GM18870 (cell line): ENCODE data around the gene DRAXIN.
"Not testable (repeated sequence)": the region's sequence is repeated elsewhere in the genome, so short reads cannot be mapped to it uniquely, and the experiment has no call there.

Experiments used
- ATAC-seq: cut with Tn5 transposase; IDR thresholded peaks from one replicate; pipeline ENCODE4 v1.9.1; 2021; ENCODE audit warnings: moderate library complexity; ENCODE audit not compliant: unreplicated experiment

The DRAXIN gene, protein sequence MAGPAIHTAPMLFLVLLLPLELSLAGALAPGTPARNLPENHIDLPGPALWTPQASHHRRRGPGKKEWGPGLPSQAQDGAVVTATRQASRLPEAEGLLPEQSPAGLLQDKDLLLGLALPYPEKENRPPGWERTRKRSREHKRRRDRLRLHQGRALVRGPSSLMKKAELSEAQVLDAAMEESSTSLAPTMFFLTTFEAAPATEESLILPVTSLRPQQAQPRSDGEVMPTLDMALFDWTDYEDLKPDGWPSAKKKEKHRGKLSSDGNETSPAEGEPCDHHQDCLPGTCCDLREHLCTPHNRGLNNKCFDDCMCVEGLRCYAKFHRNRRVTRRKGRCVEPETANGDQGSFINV

GRCh38 chr1:11691302-11691914 lies at the start of gene DRAXIN:
DRAXIN (plus strand) TSS chr1:11691710; CDS start chr1:11706259, 14,549 bp downstream.
- ATAC-seq: no peak

GRCh38 chr1:11641776-11642305 lies 49.7 kb upstream of the DRAXIN start:
- no peak for ATAC-seq

- ATAC-seq: not testable (repeated sequence)
These were observed 49.0 kb upstream of the DRAXIN start for GRCh38 chr1:11642418-11643017.

GRCh38 chr1:11643782-11644181 lies 47.7 kb upstream of the DRAXIN start:
- ATAC-seq: no peak

DNA sequence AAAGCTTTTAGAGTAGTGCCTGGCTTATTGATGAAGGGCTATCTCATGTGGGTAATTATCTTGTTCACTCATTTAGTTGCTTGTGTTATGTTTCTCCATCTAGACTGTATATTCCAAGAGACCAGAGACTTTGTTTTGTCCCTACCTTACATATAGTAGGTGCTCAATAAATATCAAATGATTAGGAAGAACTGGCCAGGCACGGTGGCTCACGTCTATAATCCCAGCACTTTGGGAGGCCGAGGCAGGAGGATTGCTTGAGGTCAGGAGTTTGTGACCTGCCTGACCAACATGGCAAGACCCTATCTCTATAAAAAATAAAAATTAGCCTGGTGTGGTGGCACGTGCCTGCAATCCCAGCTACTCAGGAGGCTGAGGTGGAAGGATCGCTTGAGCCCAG lies 46.2 kb upstream of the DRAXIN start:
- no peak for ATAC-seq

DNA sequence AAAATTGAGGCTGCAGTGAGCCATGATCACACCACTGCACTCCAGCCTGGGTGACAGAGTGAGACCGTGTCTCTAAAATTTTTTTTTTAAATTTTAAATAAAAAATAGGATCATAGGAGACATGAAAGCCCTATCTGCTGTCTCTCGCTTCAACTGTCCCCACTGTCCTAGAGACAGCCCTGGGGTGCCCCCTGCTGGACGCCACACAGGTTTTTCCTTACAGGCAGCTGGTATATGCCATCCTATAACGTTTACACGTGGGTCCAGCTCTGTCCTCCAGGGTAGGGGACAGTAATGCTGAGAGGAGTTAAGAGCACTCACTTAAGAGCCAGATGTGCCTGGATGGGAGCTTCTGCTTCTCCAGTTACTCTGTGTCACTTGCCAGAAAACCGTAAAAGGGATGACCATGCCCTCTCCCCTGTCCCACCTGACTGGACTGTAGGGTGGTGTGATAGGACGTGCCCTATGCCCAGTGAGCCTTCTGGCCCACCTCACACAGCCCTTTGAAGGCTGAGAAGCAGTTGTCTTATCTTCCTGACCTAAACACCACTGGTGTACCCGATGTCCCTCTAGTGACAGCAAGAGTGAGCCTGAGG lies 45.7 kb upstream of the DRAXIN start:
- ATAC-seq: no peak

GRCh38 chr1:11646317-11646716 lies 45.2 kb upstream of the DRAXIN start:
- ATAC-seq: no peak

DNA sequence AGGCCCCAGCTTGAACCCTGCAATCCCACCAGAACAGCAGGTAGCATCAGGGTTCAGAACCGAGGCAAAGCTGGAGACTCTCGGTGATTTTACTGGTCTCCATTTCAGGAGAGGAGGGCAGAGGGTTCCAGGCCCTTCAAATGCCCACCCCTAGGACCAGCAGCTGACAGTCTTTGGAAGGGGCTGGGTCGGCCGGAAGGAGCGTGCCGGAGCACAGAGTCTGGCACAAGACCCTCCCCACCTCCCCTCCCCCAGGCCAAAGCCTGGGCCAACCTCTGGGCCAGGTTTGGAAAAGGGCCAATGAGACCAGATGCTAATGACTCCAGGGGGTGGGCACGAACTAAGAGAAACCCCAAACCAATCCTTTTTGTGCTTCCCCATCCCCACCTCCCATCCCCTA lies 44.2 kb upstream of the DRAXIN start:
- ATAC-seq: no peak

DNA sequence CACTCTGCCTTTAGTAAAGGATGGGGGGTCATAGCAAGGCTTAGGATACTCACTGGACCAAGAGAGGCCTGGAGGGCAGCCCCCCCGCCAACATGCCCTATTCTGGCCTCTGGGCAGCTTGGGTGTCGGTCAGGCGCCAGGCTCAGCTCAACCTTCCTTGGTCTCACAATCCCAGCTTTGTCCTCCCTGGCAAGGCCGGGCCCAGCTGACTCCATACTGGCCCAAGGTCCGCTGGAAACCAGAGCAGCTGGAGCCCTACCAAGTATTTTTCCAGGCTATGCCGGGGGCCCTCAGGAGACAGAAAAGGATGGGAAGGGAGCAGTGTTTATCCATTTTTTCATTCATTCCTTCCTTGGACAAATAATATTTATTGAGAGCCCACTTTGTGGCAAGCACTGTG lies 43.5 kb upstream of the DRAXIN start:
- no peak for ATAC-seq

DNA sequence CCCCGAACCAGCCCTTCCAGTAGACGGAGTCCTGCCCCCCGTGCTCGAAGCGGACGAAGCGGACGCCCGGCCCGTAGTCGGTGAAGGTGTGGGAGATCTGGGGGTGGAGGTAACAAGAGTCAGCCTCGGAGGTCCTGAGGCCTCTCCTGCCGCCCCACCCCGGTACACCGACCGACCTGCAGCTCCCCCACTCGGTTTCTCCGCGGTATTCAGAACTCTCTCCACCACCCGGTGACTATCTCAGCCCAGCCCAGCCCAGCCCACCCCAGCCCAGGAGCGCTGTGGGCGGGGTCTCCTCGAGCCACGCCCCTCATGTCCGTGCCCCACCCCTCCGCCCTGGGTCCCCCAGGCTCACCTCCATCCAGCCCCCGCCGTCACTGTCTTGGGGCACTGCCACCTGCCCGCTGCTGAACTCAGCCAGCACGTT lies 42.8 kb upstream of the DRAXIN start:
- no peak for ATAC-seq

DNA sequence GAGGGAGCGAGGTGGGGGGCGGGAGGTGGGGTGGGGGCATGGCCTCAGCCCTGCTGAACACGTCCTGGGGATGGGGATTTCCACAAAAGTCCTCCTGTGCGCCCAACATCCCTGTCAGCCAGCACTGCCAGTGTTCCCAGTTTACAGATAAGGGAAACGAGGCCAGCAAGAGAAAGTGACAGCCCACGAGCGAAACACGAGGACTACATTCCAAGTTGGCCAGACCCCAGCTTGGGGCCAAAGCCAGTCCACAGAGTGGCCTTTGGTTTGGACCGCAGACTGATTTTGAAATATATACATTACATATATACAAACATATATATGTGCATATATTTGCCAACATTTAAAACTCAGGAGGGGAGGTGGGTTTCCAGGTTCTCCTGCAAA lies 42.3 kb upstream of the DRAXIN start:
- no peak for ATAC-seq

GRCh38 chr1:11649624-11650330 lies 41.7 kb upstream of the DRAXIN start:
- ATAC-seq: no peak

- no peak for ATAC-seq
These were observed 41.0 kb upstream of the DRAXIN start for GRCh38 chr1:11650331-11650991.

DNA sequence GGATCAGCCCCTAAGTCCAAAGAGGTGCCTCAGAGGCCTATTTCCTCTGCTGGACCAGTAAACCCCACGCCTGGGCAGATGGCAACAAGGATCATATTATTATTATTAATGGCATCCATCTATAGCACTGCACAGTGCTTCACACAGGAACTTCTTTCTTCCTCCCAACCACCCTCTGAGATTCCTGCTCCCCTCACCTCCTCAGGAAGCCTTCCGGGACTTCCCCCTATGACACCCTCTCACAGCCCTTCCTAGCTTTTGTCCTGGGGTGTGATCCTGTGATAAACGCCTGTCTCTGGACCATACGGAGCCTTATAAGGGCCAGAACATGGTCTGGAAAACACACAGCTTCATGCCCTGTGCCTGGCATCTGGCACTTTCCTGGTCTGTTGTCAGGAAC lies 40.5 kb upstream of the DRAXIN start:
- ATAC-seq: no peak

DNA sequence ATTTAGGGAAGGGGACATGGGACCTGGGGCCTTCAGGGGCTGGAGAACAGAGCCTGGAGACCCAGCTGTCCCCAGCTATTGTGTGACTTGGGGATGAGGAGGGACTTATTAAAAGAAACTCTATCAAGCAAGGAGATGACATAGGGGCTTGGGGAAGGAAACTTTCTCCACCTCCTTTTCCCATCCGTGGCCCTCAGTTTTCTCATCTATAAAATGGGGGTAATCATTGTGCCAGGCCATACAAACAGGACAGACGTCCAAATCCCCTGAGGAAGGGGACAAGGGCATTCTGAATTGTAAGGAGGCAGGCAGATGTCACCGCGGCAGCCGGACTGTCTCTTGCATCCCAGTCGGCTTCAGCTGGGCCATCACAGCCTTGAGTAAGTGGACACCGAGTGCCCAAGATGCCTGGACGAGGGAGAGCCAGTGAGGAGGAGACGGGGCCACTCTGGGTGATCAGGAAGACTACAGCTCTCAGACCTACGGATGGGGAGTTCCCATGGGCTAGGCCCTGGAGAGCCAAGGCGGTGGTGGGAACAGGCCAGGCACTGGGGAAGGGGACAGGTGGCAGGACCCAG lies 39.2 kb upstream of the DRAXIN start:
- ATAC-seq: no peak

DNA sequence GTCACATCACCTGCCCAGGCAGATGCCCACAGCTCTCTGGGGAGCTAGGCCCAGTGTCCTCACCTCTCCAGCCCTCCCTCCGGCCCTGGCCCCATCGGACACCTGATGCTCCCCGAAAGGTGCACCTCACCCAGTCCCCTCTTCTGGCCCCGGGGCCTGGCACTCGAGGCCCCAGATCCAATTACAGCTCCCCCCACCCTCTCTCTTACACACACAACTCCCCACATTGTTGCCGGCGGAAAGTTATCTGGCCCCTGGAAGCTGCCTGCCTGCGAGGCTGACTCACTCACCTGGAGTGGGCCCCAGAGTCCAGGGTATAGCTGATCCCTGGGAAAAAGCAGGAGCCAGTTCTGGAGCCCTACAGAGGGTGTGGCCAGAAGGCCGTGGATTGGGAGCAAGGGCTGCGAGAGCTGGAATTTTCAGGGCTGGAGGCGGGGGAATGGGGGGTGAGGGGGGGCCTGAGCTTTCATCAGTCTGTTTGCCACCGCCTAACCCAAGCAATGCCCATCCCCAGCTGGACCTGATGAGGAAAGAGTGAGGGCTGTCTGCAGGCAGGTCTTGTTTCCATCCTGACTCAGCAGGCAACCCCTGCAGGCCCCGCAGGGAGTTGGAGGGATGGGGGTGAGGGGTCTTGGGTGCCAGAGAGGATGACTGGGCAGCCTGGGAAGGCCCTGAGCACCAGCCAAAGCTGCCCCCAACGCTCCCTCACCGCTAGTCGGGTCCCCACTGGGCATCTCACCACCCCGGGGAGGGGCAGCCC lies 38.2 kb upstream of the DRAXIN start:
- no peak for ATAC-seq

DNA sequence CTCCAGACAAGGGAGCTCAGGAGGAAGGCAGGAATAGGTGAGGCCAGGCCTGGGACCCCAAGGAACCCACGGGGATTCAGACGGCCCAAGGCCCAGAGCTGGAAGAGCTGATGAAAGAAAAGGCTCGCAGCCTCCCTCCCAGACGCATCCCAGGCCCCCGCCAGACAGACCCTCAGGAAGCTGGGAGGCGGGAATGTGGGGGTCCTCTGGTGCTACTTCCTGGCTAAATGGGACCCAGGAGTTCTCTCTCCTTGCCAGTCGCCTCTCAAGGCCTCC lies 37.7 kb upstream of the DRAXIN start:
- ATAC-seq: no peak

DNA sequence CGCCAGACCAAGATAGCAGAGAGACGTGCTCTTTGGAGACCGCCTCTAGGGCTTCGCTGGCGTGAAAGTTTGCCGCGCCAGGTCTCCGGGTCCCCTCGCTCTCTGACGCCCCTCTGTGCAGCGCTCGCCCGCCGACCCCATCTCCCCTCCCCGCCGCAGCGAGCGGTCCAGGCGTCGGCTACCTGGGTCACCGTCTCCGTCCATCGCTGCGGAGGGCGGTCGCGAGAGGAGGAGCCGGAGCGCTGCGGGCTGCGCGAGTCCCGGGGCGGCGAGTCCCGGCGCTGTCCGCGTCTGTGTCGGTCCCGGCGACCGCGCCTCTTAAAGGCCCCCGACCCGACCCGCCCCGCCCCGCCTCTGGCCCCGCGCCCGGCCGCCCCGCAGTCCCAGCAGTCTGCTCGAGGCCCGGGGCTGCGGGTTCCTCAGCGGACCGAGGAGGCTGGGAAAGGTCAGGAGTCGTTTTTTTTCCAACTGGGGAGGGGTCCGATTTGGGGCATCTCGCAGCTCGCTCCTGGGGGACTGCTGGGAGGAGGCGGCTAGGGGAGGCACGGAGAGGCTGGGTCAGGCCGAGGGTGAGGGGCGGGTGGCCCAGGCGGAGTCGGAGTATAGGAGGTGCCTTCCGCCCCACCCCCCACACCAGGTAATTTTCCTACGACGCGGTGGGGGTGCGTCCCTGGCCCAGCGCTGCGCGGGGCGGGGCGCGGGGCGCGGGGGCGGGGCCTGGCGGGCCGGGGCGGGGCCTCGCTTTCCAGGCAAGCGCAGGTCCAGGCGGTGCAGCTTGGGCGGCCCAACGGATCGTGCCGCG lies 37.2 kb upstream of the DRAXIN start, which contains the start of the genes FBXO2 and FBXO44:
FBXO2 (minus strand) TSS at position 293 of the 802 bp plus-strand sequence; CDS start at position 204, 89 bp downstream.
FBXO44 (plus strand) TSS at position 741 of the 802 bp plus-strand sequence. CDS start 959 bp downstream, outside the sequence.
- ATAC-seq: no peak
